Daoy (cell line): ENCODE data around the gene AGFG1. TPM values are rescaled to one million over a fixed set of nuclear protein-coding genes. Genes with fewer than 3 reads are reported as not detected.

ENCODE experiments used
- DNase-seq: peaks from one replicate; pipeline ENCODE4 v3.0.0-alpha.2; 2015; ENCODE audit warnings: low read depth
- total RNA-seq: library from RNA; depleted of rRNA; stranded (reverse); fragments of >200 nt; shearing (Covaris generic); gene quantifications from 2 replicates; pipeline ENCODE4 v1.2.3, GENCODE V29; 2014; rRNA removed

The AGFG1 gene
- total RNA-seq, 1 experiment from 2014 or later, result 49.9 TPM

GRCh38 chr2:227608561-227609338 lies 136.8 kb downstream of the AGFG1 start:
- no peak for DNase-seq

GRCh38 chr2:227610123-227610522 lies 138.2 kb downstream of the AGFG1 start:
- no peak for DNase-seq

Other genes with a start within 250 kb of the AGFG1 start
- gene MFF, start 146.9 kb upstream of the AGFG1 start, total RNA-seq, result 100 and 113 TPM in 2 replicates
- not detected in 2 replicates for gene TM4SF20, start 92.8 kb upstream of the AGFG1 start, total RNA-seq
- gene SCYGR1, start 84.2 kb upstream of the AGFG1 start, total RNA-seq, result not detected in 2 replicates
- gene SCYGR2, start 126.7 kb downstream of the AGFG1 start, total RNA-seq, result not detected in 2 replicates
- not detected in 2 replicates for gene SCYGR3, start 142.7 kb downstream of the AGFG1 start, total RNA-seq
- gene SCYGR4, start 145.3 kb downstream of the AGFG1 start, total RNA-seq, result not detected in 2 replicates
- not detected in 2 replicates for gene SCYGR5, start 194.6 kb downstream of the AGFG1 start, total RNA-seq
- gene SLC19A3, start 245.9 kb downstream of the AGFG1 start, total RNA-seq, result 0.63 and 1.2 TPM in 2 replicates